Endothelial cell of umbilical vein (primary cell): ENCODE results near the gene KLK14. TPM values are rescaled to one million over a fixed set of nuclear protein-coding genes. Genes with fewer than 3 reads are reported as not detected.

Source experiments
- BruUV-seq: library from RNA; stranded (reverse); fragments of 400-500 nt; replicated peaks from 2 replicates; lab custom pipeline; 2021; lab: Mats Ljungman, UMichigan
- CTCF ChIA-PET: fragments of 300-600, 350-600 bp; sonication (Branson Sonifier 250); formaldehyde crosslinking; loops from one replicate; lab custom pipeline; 2021; ENCODE audit warnings: antibody characterized with exemption, inconsistent platforms; lab: Charles Lee
- POLR2A ChIA-PET: fragments of 300-600, 350-600 bp; sonication (Branson Sonifier 250); formaldehyde crosslinking; loops from one replicate; lab custom pipeline; 2021; ENCODE audit warnings: antibody characterized with exemption, inconsistent platforms; lab: Charles Lee
- DNase-seq: peaks from one replicate; pipeline ENCODE4 v3.0.0-alpha.2; 2011; ENCODE audit warnings: low read depth, low spot score
- FAIRE-seq: peaks from 2 replicates; lab custom pipeline; 2011; peaks lifted over from hg19 to GRCh38; lab: Jason Lieb, UNC
- H2AFZ ChIP-seq: 2 replicates; pipeline ENCODE4 v1.6.0; 2012; ENCODE audit warnings: low read depth, low read length, control low read depth, inconsistent platforms
- H3K27ac ChIP-seq: 2 replicates; pipeline ENCODE4 v1.5.1; 2011; ENCODE audit warnings: low read depth, mild to moderate bottlenecking, control low read depth, low read length, moderate library complexity; ENCODE audit not compliant: insufficient read depth
- H3K27me3 ChIP-seq, 2 experiments: 2 replicates each; pipeline versions ENCODE4 v1.6.0 to v1.6.1; 2011; ENCODE audit warnings: low read length in 2 of 2, mixed read lengths in 1 of 2; ENCODE audit not compliant: control insufficient read depth in 2 of 2, insufficient read depth in 2 of 2
- H3K36me3 ChIP-seq, 2 experiments: 2 replicates in 1 of 2; 3 replicates in 1 of 2; pipeline ENCODE4 v1.5.1; 2011; ENCODE audit warnings: low read length in 2 of 2, mild to moderate bottlenecking in 1 of 2, moderate library complexity in 1 of 2; ENCODE audit not compliant: control insufficient read depth in 2 of 2, insufficient read depth in 2 of 2; ENCODE audit errors: extremely low read depth in 1 of 2
- H3K4me1 ChIP-seq: 3 replicates; pipeline ENCODE4 v1.5.1; 2011; ENCODE audit warnings: mild to moderate bottlenecking, low read length; ENCODE audit not compliant: control insufficient read depth, insufficient read depth; ENCODE audit errors: extremely low read depth
- H3K4me2 ChIP-seq: 2 replicates; pipeline ENCODE4 v1.6.1; 2011; ENCODE audit warnings: low read length, control low read depth, mixed read lengths; ENCODE audit not compliant: insufficient read depth
- H3K4me3 ChIP-seq, 3 experiments: fragments of 200-600 bp in 1 of 3; sonication (generic), shearing (Covaris generic) in 1 of 3; replicated peaks in 1 of 3; 2 replicates each; pipeline ENCODE4 v1.5.1; 2011 to 2016; ENCODE audit warnings: control low read depth in 3 of 3, low read length in 3 of 3, mild to moderate bottlenecking in 2 of 3, inconsistent platforms in 1 of 3, low read depth in 1 of 3, moderate library complexity in 1 of 3; ENCODE audit not compliant: insufficient read depth in 1 of 3
- H3K79me2 ChIP-seq: 2 replicates; pipeline ENCODE4 v1.6.0; 2012; ENCODE audit warnings: low read length, inconsistent platforms; ENCODE audit not compliant: control insufficient read depth, insufficient read depth
- H3K9ac ChIP-seq: replicated peaks from 2 replicates; pipeline ENCODE3; 2011; ENCODE audit warnings: low read length, control low read depth; ENCODE audit not compliant: insufficient read depth; ENCODE audit errors: extremely low read depth
- H3K9me1 ChIP-seq: replicated peaks from 3 replicates; pipeline ENCODE4 v1.6.0; 2011; ENCODE audit warnings: mild to moderate bottlenecking, low read length; ENCODE audit not compliant: control insufficient read depth, insufficient read depth; ENCODE audit errors: extremely low read depth
- H3K9me3 ChIP-seq: replicated peaks from 2 replicates; pipeline ENCODE4 v1.5.1; 2012; ENCODE audit warnings: low read length, inconsistent platforms; ENCODE audit not compliant: control insufficient read depth, insufficient read depth
- H4K20me1 ChIP-seq: replicated peaks from 2 replicates; pipeline ENCODE3; 2011; ENCODE audit warnings: mild to moderate bottlenecking, low read length; ENCODE audit not compliant: control insufficient read depth, insufficient read depth; ENCODE audit errors: extremely low read depth
- EZH2 ChIP-seq: IDR thresholded peaks from 2 replicates; pipeline ENCODE4 v1.6.1; 2012; ENCODE audit warnings: borderline replicate concordance, low read depth, mild to moderate bottlenecking, moderate library complexity, low read length, inconsistent platforms; ENCODE audit not compliant: severe bottlenecking
- FOS ChIP-seq: IDR thresholded peaks from 2 replicates; pipeline ENCODE4 v1.6.1; 2011; ENCODE audit warnings: mild to moderate bottlenecking, low read length, moderate library complexity, borderline replicate concordance; ENCODE audit not compliant: insufficient read depth
- GATA2 ChIP-seq: IDR thresholded peaks from 2 replicates; pipeline ENCODE4 v1.7.0; 2011; ENCODE audit warnings: low read depth, mild to moderate bottlenecking, moderate library complexity, mixed read lengths, low read length; ENCODE audit not compliant: insufficient read length, insufficient read depth
- JUN ChIP-seq: IDR thresholded peaks from 2 replicates; pipeline ENCODE4 v1.6.1; 2011; ENCODE audit warnings: borderline replicate concordance, low read depth; ENCODE audit not compliant: insufficient read length, insufficient read depth
- MYC ChIP-seq: IDR thresholded peaks from one replicate; pipeline ENCODE4 v1.6.1; 2011; ENCODE audit warnings: mild to moderate bottlenecking, low read depth, low read length
- POLR2A ChIP-seq: IDR thresholded peaks from 2 replicates; pipeline ENCODE4 v1.6.1; 2012; ENCODE audit warnings: low read depth, mild to moderate bottlenecking, control low read depth, low read length
- POLR2AphosphoS5 ChIP-seq: IDR thresholded peaks from 2 replicates; pipeline ENCODE4 v1.6.1; 2012; ENCODE audit warnings: low read depth, mild to moderate bottlenecking, control low read depth, low read length, moderate library complexity; ENCODE audit not compliant: insufficient read depth
- dilution Hi-C: fragments of 300-500 bp; cut with MboI; formaldehyde crosslinking; loops from one replicate; pipeline ENCODE4 v1.15.0; 2019; ENCODE audit warnings: low sequenced_read_pairs; ENCODE audit not compliant: extremely low pct_ligation_motif_present
- intact Hi-C: fragments of 100-400 bp; cut with micrococcal nuclease; formaldehyde crosslinking; loops from one replicate; pipeline ENCODE4 v1.10.0; 2022
- polyA plus RNA-seq, 4 experiments: library from polyadenylated mRNA; depleted of rRNA in 3 of 4; stranded (reverse) in 3 of 4; unstranded in 1 of 4; fragments of >200 nt; gene quantifications; 2 replicates each; pipeline versions ENCODE4 v1.2.1 to v1.2.3, GENCODE V29; 2011 to 2012; ENCODE audit warnings: missing spikeins in 1 of 4
- total RNA-seq: library from RNA; stranded (reverse); gene quantifications from 2 replicates; pipeline ENCODE4 v1.2.3, GENCODE V29; 2021
- TF ChIP-seq, protein P1 (sequence below), 2 donors: IDR thresholded peaks; 1 replicate in 1 of 2; 2 replicates in 1 of 2; pipeline ENCODE4 v1.5.1; 2011; ENCODE audit warnings: low read length in 2 of 2, mild to moderate bottlenecking in 2 of 2, moderate library complexity in 2 of 2, control low read depth in 1 of 2, inconsistent platforms in 1 of 2, low read depth in 1 of 2; ENCODE audit not compliant: insufficient read depth in 1 of 2; ENCODE audit errors: extremely low read depth in 1 of 2
- TF ChIP-seq, protein P2 (sequence below): IDR thresholded peaks from 2 replicates; pipeline ENCODE4 v1.6.1; 2011; ENCODE audit not compliant: insufficient read depth, insufficient read length

The KLK14 gene
- total and polyA plus RNA-seq, 2 donors (not counting 3 experiments of a cell fraction or from before 2014, with no cell fraction given), result 0.12 TPM; not detected in 1

DNA sequence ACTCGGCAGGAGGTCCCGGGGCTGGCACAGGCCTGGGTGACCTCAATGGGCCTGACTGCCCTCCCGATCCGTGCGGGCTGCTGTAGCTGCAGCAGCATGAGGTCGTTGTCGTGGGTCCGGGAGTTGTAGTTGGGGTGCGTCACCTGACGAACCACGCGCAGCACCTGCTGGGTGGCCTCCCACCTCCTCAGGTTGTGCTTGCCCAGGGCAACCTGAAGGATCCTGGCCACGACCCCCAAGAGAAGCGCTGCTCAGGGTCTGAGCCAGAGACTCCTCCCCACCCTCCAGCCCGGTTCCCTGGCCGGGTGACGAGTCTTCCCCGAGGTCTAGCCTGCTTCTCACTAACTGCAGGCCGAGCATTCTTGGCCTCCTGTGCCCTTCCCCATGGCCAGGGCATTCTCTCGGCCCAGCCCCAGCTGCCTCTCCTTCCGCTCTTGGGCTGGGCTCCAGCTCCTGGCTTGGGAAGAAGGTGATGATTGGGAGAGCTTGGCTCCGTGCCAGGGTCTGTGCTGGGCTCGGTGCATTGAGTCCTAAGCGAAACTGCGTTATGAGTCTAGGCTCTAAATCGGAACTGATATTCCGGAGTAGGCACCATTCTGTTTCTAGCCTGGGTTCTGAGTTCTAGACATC, 3.1 kb downstream of the KLK14 start:
- intact Hi-C loops (no loop called here), dilution Hi-C loops (no loop called here)
- no peaks in the 10 kb centered on the region for H3K9me3 ChIP-seq
- FAIRE-seq (no peak), DNase-seq (no peak)
- H2AFZ ChIP-seq, result no peak overlapping the region
- no peaks in the 10 kb centered on the region for H4K20me1 ChIP-seq
- H3K36me3 ChIP-seq, result no peaks in the 10 kb centered on the region
- no peaks in the 10 kb centered on the region for H3K9me1 ChIP-seq
- no peak overlapping the region for H3K27ac ChIP-seq
- no peak for TF ChIP-seq FOS
- TF ChIP-seq, protein P1, sequence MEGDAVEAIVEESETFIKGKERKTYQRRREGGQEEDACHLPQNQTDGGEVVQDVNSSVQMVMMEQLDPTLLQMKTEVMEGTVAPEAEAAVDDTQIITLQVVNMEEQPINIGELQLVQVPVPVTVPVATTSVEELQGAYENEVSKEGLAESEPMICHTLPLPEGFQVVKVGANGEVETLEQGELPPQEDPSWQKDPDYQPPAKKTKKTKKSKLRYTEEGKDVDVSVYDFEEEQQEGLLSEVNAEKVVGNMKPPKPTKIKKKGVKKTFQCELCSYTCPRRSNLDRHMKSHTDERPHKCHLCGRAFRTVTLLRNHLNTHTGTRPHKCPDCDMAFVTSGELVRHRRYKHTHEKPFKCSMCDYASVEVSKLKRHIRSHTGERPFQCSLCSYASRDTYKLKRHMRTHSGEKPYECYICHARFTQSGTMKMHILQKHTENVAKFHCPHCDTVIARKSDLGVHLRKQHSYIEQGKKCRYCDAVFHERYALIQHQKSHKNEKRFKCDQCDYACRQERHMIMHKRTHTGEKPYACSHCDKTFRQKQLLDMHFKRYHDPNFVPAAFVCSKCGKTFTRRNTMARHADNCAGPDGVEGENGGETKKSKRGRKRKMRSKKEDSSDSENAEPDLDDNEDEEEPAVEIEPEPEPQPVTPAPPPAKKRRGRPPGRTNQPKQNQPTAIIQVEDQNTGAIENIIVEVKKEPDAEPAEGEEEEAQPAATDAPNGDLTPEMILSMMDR (IDR thresholded peaks at IDR 0.05; ENCODE audit: extremely low read depth in 1 of 2, insufficient read depth in 1 of 2, low read depth in 1 of 2, low read length in 2 of 2), result no peak
- no peak for TF ChIP-seq GATA2
- no peak for TF ChIP-seq MYC
- no peak for TF ChIP-seq EZH2
- no peak for TF ChIP-seq POLR2AphosphoS5
- TF ChIP-seq POLR2A, result no peak
- TF ChIP-seq JUN, result no peak
- TF ChIP-seq, protein P2, sequence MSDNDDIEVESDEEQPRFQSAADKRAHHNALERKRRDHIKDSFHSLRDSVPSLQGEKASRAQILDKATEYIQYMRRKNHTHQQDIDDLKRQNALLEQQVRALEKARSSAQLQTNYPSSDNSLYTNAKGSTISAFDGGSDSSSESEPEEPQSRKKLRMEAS, result no peak
- no TSS peak for BruUV-seq
- ChIA-PET CTCF (no interaction called here), POLR2A (no interaction called here)
- H3K9ac ChIP-seq, result no peak overlapping the region
- no peak overlapping the region for H3K4me2 ChIP-seq
- no peak overlapping the region for H3K4me3 ChIP-seq
- H3K4me1 ChIP-seq, result no peaks in the 10 kb centered on the region
- no peaks in the 10 kb centered on the region for H3K27me3 ChIP-seq
- no peaks in the 10 kb centered on the region for H3K79me2 ChIP-seq
